Neural progenitor cell (in vitro differentiated cells): ENCODE results near the gene PCSK6. TPM values are rescaled to one million over a fixed set of nuclear protein-coding genes. Genes with fewer than 3 reads are reported as not detected.

ENCODE experiments used
- DNase-seq: peaks from one replicate; pipeline ENCODE4 v3.0.0-alpha.2; 2016; ENCODE audit warnings: low spot score
- H2AFZ ChIP-seq: fragments of 200-600 bp; sonication (generic); replicated peaks from 2 replicates; pipeline ENCODE4 v1.6.1; 2016; ENCODE audit warnings: antibody characterized with exemption
- H3F3A ChIP-seq: fragments of 200-600 bp; sonication (generic); 2 replicates; pipeline ENCODE4 v1.6.1; 2016; ENCODE audit warnings: antibody characterized with exemption, low read depth
- H3K27ac ChIP-seq: fragments of 200-600 bp; sonication (generic); 2 replicates; pipeline ENCODE4 v1.5.1; 2016; ENCODE audit warnings: mild to moderate bottlenecking
- H3K27me3 ChIP-seq: fragments of 200-600 bp; sonication (generic); 2 replicates; pipeline ENCODE4 v1.6.1; 2016; ENCODE audit warnings: mild to moderate bottlenecking, moderate library complexity
- H3K36me3 ChIP-seq: fragments of 200-600 bp; sonication (generic); 2 replicates; pipeline ENCODE4 v1.5.1; 2016
- H3K4me1 ChIP-seq: fragments of 200-600 bp; sonication (generic); 2 replicates; pipeline ENCODE4 v1.6.1; 2016; ENCODE audit warnings: mixed run types
- H3K4me2 ChIP-seq: fragments of 200-600 bp; sonication (generic); 2 replicates; pipeline ENCODE4 v1.6.1; 2016
- H3K4me3 ChIP-seq: fragments of 200-600 bp; sonication (generic); 2 replicates; pipeline ENCODE4 v1.5.1; 2016
- H3K79me2 ChIP-seq: fragments of 200-600 bp; sonication (generic); 2 replicates; pipeline ENCODE4 v1.6.1; 2016; ENCODE audit warnings: low read depth
- H3K9ac ChIP-seq: fragments of 200-600 bp; sonication (generic); 2 replicates; pipeline ENCODE4 v1.6.1; 2016
- H3K9me3 ChIP-seq: fragments of 200-600 bp; sonication (generic); 2 replicates; pipeline ENCODE4 v1.5.1; 2016; ENCODE audit warnings: low read depth
- H4K20me1 ChIP-seq: fragments of 200-600 bp; sonication (generic); 2 replicates; pipeline ENCODE4 v1.6.1; 2016; ENCODE audit warnings: low read depth
- H3K27ac Mint-ChIP-seq: 3 replicates; pipeline ENCODE4 v1.8.0; 2021; ENCODE audit warnings: mixed read lengths
- H3K27me3 Mint-ChIP-seq: 2 replicates; pipeline ENCODE4 v1.8.0; 2022; ENCODE audit warnings: low read depth, mild to moderate bottlenecking, inconsistent platforms, moderate library complexity, mixed read lengths; ENCODE audit not compliant: insufficient read depth
- H3K36me3 Mint-ChIP-seq: 3 replicates; pipeline ENCODE4 v1.8.0; 2021; ENCODE audit warnings: mixed read lengths
- H3K4me1 Mint-ChIP-seq: 3 replicates; pipeline ENCODE4 v1.8.0; 2021; ENCODE audit warnings: mixed read lengths
- H3K4me3 Mint-ChIP-seq: 3 replicates; pipeline ENCODE4 v1.8.0; 2021; ENCODE audit warnings: mild to moderate bottlenecking, moderate library complexity, mixed read lengths
- H3K9me3 Mint-ChIP-seq: 3 replicates; pipeline ENCODE4 v1.8.0; 2020; ENCODE audit warnings: mixed read lengths
- EZH2 ChIP-seq: fragments of 200-600 bp; sonication (generic); IDR thresholded peaks from 2 replicates; pipeline ENCODE4 v1.6.1; 2017; ENCODE audit warnings: antibody characterized with exemption, mild to moderate bottlenecking, moderate library complexity
- EZH2phosphoT487 ChIP-seq: fragments of 200-600 bp; sonication (generic); IDR thresholded peaks from 2 replicates; pipeline ENCODE4 v1.6.1; 2017; ENCODE audit warnings: antibody characterized with exemption
- total RNA-seq: library from RNA; depleted of rRNA; stranded (reverse); fragments of >200 nt; gene quantifications from 2 replicates; pipeline ENCODE4 v1.2.3, GENCODE V29; 2015; ENCODE audit warnings: low replicate concordance
- TF ChIP-seq, protein P1 (sequence below): fragments of 200-600 bp; sonication (generic); IDR thresholded peaks from 2 replicates; pipeline ENCODE4 v1.5.1; 2017; ENCODE audit warnings: antibody characterized with exemption, mild to moderate bottlenecking

Gene PCSK6
- total RNA-seq, 1 donor from 2014 or later, result 1.9 TPM

GRCh38 chr15:101436526-101436925 is 53.0 kb downstream of the PCSK6 start:
- Mint-ChIP-seq H3K4me1 (peaks cover 16% of the 10 kb centered on the region), H3K27ac (no peak overlapping the region), H3K27me3 (peaks cover 6% of the 10 kb centered on the region), H3K36me3 (peaks cover 5% of the 10 kb centered on the region), H3K9me3 (peaks cover 7% of the 10 kb centered on the region), H3K4me3 (no peak overlapping the region)
- TF ChIP-seq, protein P1, sequence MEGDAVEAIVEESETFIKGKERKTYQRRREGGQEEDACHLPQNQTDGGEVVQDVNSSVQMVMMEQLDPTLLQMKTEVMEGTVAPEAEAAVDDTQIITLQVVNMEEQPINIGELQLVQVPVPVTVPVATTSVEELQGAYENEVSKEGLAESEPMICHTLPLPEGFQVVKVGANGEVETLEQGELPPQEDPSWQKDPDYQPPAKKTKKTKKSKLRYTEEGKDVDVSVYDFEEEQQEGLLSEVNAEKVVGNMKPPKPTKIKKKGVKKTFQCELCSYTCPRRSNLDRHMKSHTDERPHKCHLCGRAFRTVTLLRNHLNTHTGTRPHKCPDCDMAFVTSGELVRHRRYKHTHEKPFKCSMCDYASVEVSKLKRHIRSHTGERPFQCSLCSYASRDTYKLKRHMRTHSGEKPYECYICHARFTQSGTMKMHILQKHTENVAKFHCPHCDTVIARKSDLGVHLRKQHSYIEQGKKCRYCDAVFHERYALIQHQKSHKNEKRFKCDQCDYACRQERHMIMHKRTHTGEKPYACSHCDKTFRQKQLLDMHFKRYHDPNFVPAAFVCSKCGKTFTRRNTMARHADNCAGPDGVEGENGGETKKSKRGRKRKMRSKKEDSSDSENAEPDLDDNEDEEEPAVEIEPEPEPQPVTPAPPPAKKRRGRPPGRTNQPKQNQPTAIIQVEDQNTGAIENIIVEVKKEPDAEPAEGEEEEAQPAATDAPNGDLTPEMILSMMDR, result no peak
- TF ChIP-seq EZH2, result no peak
- no peak for TF ChIP-seq EZH2phosphoT487
- no peak for DNase-seq
- H3K27me3 ChIP-seq, result no peaks in the 10 kb centered on the region
- H3K9ac ChIP-seq, result no peak overlapping the region
- no peak overlapping the region for H2AFZ ChIP-seq
- no peak overlapping the region for H3K4me2 ChIP-seq
- H3K27ac ChIP-seq, result no peak overlapping the region
- H3F3A ChIP-seq, result no peaks in the 10 kb centered on the region
- no peak overlapping the region for H3K4me3 ChIP-seq
- H3K4me1 ChIP-seq, result peaks cover 4% of the 10 kb centered on the region
- no peaks in the 10 kb centered on the region for H3K9me3 ChIP-seq
- no peaks in the 10 kb centered on the region for H4K20me1 ChIP-seq
- no peaks in the 10 kb centered on the region for H3K79me2 ChIP-seq
- H3K36me3 ChIP-seq, result no peaks in the 10 kb centered on the region

- no peak for DNase-seq
- no peaks in the 10 kb centered on the region for H4K20me1 ChIP-seq
- no peaks in the 10 kb centered on the region for H3K4me1 ChIP-seq
- no peak overlapping the region for H3K4me3 Mint-ChIP-seq
- no peaks in the 10 kb centered on the region for H3K36me3 ChIP-seq
- peaks cover 13% of the 10 kb centered on the region for H3K4me1 Mint-ChIP-seq
- H3K79me2 ChIP-seq, result no peaks in the 10 kb centered on the region
- peaks cover 5% of the 10 kb centered on the region for H3K36me3 Mint-ChIP-seq
- H3K27ac ChIP-seq, result no peak overlapping the region
- no peak overlapping the region for H3K27ac Mint-ChIP-seq
- no peak overlapping the region for H2AFZ ChIP-seq
- H3K4me2 ChIP-seq, result no peak overlapping the region
- H3K9me3 Mint-ChIP-seq, result peaks cover 7% of the 10 kb centered on the region
- no peak overlapping the region for H3K9ac ChIP-seq
- H3K4me3 ChIP-seq, result no peak overlapping the region
- TF ChIP-seq EZH2 (no peak), EZH2phosphoT487 (no peak)
- TF ChIP-seq, protein P1, result no peak
- no peaks in the 10 kb centered on the region for H3K9me3 ChIP-seq
- H3K27me3 Mint-ChIP-seq, result peaks cover 6% of the 10 kb centered on the region
- no peaks in the 10 kb centered on the region for H3F3A ChIP-seq
- H3K27me3 ChIP-seq, result no peaks in the 10 kb centered on the region
Measured at GRCh38 chr15:101435761-101436160, 53.7 kb downstream of the PCSK6 start.

DNA sequence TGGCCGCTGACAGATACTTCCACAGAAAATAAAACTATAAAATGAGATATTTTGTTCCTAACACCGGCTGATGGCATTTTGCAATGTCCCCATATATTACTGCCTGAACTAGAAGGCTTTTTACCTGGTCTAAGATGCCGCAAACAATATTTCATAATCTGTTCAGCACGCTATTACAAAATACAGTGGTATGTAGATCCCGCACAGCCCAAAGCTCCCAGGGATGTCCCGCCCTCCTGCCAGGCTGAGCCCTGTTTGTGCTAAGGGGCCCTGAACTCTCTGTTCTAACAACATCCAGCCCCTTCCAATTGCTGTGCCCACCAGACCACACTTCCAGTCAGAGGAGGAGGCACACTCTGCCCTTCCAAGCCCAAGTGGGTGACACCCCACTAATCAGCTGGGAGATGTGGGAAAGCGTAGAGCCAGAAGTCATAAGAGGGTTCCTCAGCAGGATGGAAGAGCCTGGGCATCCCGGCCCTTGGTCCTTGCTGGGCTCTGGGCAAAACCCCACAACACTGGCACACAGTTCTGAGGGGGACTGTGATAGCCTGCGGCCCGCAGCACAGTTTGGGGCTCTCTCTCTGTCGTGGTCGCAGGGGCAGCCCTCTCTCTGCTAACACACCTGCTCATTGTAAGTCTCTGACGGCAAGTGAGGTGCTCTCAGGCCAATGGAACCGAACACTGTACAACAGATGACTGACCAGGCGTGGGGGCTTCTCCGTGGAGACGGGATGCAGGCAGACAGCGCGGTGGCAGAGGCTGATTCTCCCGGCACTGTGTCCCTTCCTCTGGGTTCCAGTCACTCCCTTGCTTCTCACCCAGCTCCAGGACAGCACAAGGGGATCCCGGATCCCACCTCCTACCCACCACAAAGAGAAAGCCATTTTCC is 55.2 kb downstream of the PCSK6 start:
- no peak for DNase-seq
- H3K36me3 ChIP-seq, result no peaks in the 10 kb centered on the region
- H3F3A ChIP-seq, result no peaks in the 10 kb centered on the region
- H2AFZ ChIP-seq, result no peak overlapping the region
- H3K9ac ChIP-seq, result no peak overlapping the region
- H3K4me1 Mint-ChIP-seq, result peaks cover 23% of the 10 kb centered on the region
- H3K4me3 ChIP-seq, result no peak overlapping the region
- no peaks in the 10 kb centered on the region for H3K79me2 ChIP-seq
- H3K9me3 ChIP-seq, result no peaks in the 10 kb centered on the region
- peaks cover 3% of the 10 kb centered on the region for H3K36me3 Mint-ChIP-seq
- no peaks in the 10 kb centered on the region for H3K27me3 ChIP-seq
- TF ChIP-seq, protein P1, result no peak
- TF ChIP-seq EZH2 (no peak), EZH2phosphoT487 (no peak)
- peaks cover 10% of the 10 kb centered on the region for H3K27me3 Mint-ChIP-seq
- no peak overlapping the region for H3K27ac Mint-ChIP-seq
- H3K9me3 Mint-ChIP-seq, result peaks cover 7% of the 10 kb centered on the region
- H3K4me3 Mint-ChIP-seq, result no peak overlapping the region
- H3K4me2 ChIP-seq, result no peak overlapping the region
- no peak overlapping the region for H3K27ac ChIP-seq
- H4K20me1 ChIP-seq, result no peaks in the 10 kb centered on the region
- no peaks in the 10 kb centered on the region for H3K4me1 ChIP-seq
